Endothelial cell of umbilical vein (primary cell): Measurements from ENCODE around the gene ATP10A. TPM values are rescaled to one million over a fixed set of nuclear protein-coding genes. Genes with fewer than 3 reads are reported as not detected.

Source experiments
- BruUV-seq: library from RNA; stranded (reverse); fragments of 400-500 nt; replicated peaks from 2 replicates; lab custom pipeline; 2021; lab: Mats Ljungman, UMichigan
- CTCF ChIA-PET: fragments of 300-600, 350-600 bp; sonication (Branson Sonifier 250); formaldehyde crosslinking; loops from one replicate; lab custom pipeline; 2021; ENCODE audit warnings: antibody characterized with exemption, inconsistent platforms; lab: Charles Lee
- POLR2A ChIA-PET: fragments of 300-600, 350-600 bp; sonication (Branson Sonifier 250); formaldehyde crosslinking; loops from one replicate; lab custom pipeline; 2021; ENCODE audit warnings: antibody characterized with exemption, inconsistent platforms; lab: Charles Lee
- DNase-seq: peaks from one replicate; pipeline ENCODE4 v3.0.0-alpha.2; 2011; ENCODE audit warnings: low read depth, low spot score
- FAIRE-seq: peaks from 2 replicates; lab custom pipeline; 2011; peaks lifted over from hg19 to GRCh38; lab: Jason Lieb, UNC
- H2AFZ ChIP-seq: 2 replicates; pipeline ENCODE4 v1.6.0; 2012; ENCODE audit warnings: low read depth, low read length, control low read depth, inconsistent platforms
- H3K27ac ChIP-seq: 2 replicates; pipeline ENCODE4 v1.5.1; 2011; ENCODE audit warnings: low read depth, mild to moderate bottlenecking, control low read depth, low read length, moderate library complexity; ENCODE audit not compliant: insufficient read depth
- H3K27me3 ChIP-seq, 2 experiments: 2 replicates each; pipeline versions ENCODE4 v1.6.0 to v1.6.1; 2011; ENCODE audit warnings: low read length in 2 of 2, mixed read lengths in 1 of 2; ENCODE audit not compliant: control insufficient read depth in 2 of 2, insufficient read depth in 2 of 2
- H3K36me3 ChIP-seq, 2 experiments: 2 replicates in 1 of 2; 3 replicates in 1 of 2; pipeline ENCODE4 v1.5.1; 2011; ENCODE audit warnings: low read length in 2 of 2, mild to moderate bottlenecking in 1 of 2, moderate library complexity in 1 of 2; ENCODE audit not compliant: control insufficient read depth in 2 of 2, insufficient read depth in 2 of 2; ENCODE audit errors: extremely low read depth in 1 of 2
- H3K4me1 ChIP-seq: 3 replicates; pipeline ENCODE4 v1.5.1; 2011; ENCODE audit warnings: mild to moderate bottlenecking, low read length; ENCODE audit not compliant: control insufficient read depth, insufficient read depth; ENCODE audit errors: extremely low read depth
- H3K4me2 ChIP-seq: 2 replicates; pipeline ENCODE4 v1.6.1; 2011; ENCODE audit warnings: low read length, control low read depth, mixed read lengths; ENCODE audit not compliant: insufficient read depth
- H3K4me3 ChIP-seq, 3 experiments: fragments of 200-600 bp in 1 of 3; sonication (generic), shearing (Covaris generic) in 1 of 3; replicated peaks in 1 of 3; 2 replicates each; pipeline ENCODE4 v1.5.1; 2011 to 2016; ENCODE audit warnings: control low read depth in 3 of 3, low read length in 3 of 3, mild to moderate bottlenecking in 2 of 3, inconsistent platforms in 1 of 3, low read depth in 1 of 3, moderate library complexity in 1 of 3; ENCODE audit not compliant: insufficient read depth in 1 of 3
- H3K79me2 ChIP-seq: 2 replicates; pipeline ENCODE4 v1.6.0; 2012; ENCODE audit warnings: low read length, inconsistent platforms; ENCODE audit not compliant: control insufficient read depth, insufficient read depth
- H3K9ac ChIP-seq: replicated peaks from 2 replicates; pipeline ENCODE3; 2011; ENCODE audit warnings: low read length, control low read depth; ENCODE audit not compliant: insufficient read depth; ENCODE audit errors: extremely low read depth
- H3K9me1 ChIP-seq: replicated peaks from 3 replicates; pipeline ENCODE4 v1.6.0; 2011; ENCODE audit warnings: mild to moderate bottlenecking, low read length; ENCODE audit not compliant: control insufficient read depth, insufficient read depth; ENCODE audit errors: extremely low read depth
- H3K9me3 ChIP-seq: replicated peaks from 2 replicates; pipeline ENCODE4 v1.5.1; 2012; ENCODE audit warnings: low read length, inconsistent platforms; ENCODE audit not compliant: control insufficient read depth, insufficient read depth
- H4K20me1 ChIP-seq: replicated peaks from 2 replicates; pipeline ENCODE3; 2011; ENCODE audit warnings: mild to moderate bottlenecking, low read length; ENCODE audit not compliant: control insufficient read depth, insufficient read depth; ENCODE audit errors: extremely low read depth
- EZH2 ChIP-seq: IDR thresholded peaks from 2 replicates; pipeline ENCODE4 v1.6.1; 2012; ENCODE audit warnings: borderline replicate concordance, low read depth, mild to moderate bottlenecking, moderate library complexity, low read length, inconsistent platforms; ENCODE audit not compliant: severe bottlenecking
- FOS ChIP-seq: IDR thresholded peaks from 2 replicates; pipeline ENCODE4 v1.6.1; 2011; ENCODE audit warnings: mild to moderate bottlenecking, low read length, moderate library complexity, borderline replicate concordance; ENCODE audit not compliant: insufficient read depth
- GATA2 ChIP-seq: IDR thresholded peaks from 2 replicates; pipeline ENCODE4 v1.7.0; 2011; ENCODE audit warnings: low read depth, mild to moderate bottlenecking, moderate library complexity, mixed read lengths, low read length; ENCODE audit not compliant: insufficient read length, insufficient read depth
- JUN ChIP-seq: IDR thresholded peaks from 2 replicates; pipeline ENCODE4 v1.6.1; 2011; ENCODE audit warnings: borderline replicate concordance, low read depth; ENCODE audit not compliant: insufficient read length, insufficient read depth
- MAX ChIP-seq: IDR thresholded peaks from 2 replicates; pipeline ENCODE4 v1.6.1; 2011; ENCODE audit not compliant: insufficient read depth, insufficient read length
- MYC ChIP-seq: IDR thresholded peaks from one replicate; pipeline ENCODE4 v1.6.1; 2011; ENCODE audit warnings: mild to moderate bottlenecking, low read depth, low read length
- POLR2A ChIP-seq: IDR thresholded peaks from 2 replicates; pipeline ENCODE4 v1.6.1; 2012; ENCODE audit warnings: low read depth, mild to moderate bottlenecking, control low read depth, low read length
- POLR2AphosphoS5 ChIP-seq: IDR thresholded peaks from 2 replicates; pipeline ENCODE4 v1.6.1; 2012; ENCODE audit warnings: low read depth, mild to moderate bottlenecking, control low read depth, low read length, moderate library complexity; ENCODE audit not compliant: insufficient read depth
- dilution Hi-C: fragments of 300-500 bp; cut with MboI; formaldehyde crosslinking; loops from one replicate; pipeline ENCODE4 v1.15.0; 2019; ENCODE audit warnings: low sequenced_read_pairs; ENCODE audit not compliant: extremely low pct_ligation_motif_present
- intact Hi-C: fragments of 100-400 bp; cut with micrococcal nuclease; formaldehyde crosslinking; loops from one replicate; pipeline ENCODE4 v1.10.0; 2022
- polyA plus RNA-seq, 4 experiments: library from polyadenylated mRNA; depleted of rRNA in 3 of 4; stranded (reverse) in 3 of 4; unstranded in 1 of 4; fragments of >200 nt; gene quantifications; 2 replicates each; pipeline versions ENCODE4 v1.2.1 to v1.2.3, GENCODE V29; 2011 to 2012; ENCODE audit warnings: missing spikeins in 1 of 4
- total RNA-seq: library from RNA; stranded (reverse); gene quantifications from 2 replicates; pipeline ENCODE4 v1.2.3, GENCODE V29; 2021
- TF ChIP-seq, protein P1 (sequence below), 2 donors: IDR thresholded peaks; 1 replicate in 1 of 2; 2 replicates in 1 of 2; pipeline ENCODE4 v1.5.1; 2011; ENCODE audit warnings: low read length in 2 of 2, mild to moderate bottlenecking in 2 of 2, moderate library complexity in 2 of 2, control low read depth in 1 of 2, inconsistent platforms in 1 of 2, low read depth in 1 of 2; ENCODE audit not compliant: insufficient read depth in 1 of 2; ENCODE audit errors: extremely low read depth in 1 of 2

Gene ATP10A
- total and polyA plus RNA-seq, 2 donors (not counting 3 experiments of a cell fraction or from before 2014, with no cell fraction given), result not detected

DNA sequence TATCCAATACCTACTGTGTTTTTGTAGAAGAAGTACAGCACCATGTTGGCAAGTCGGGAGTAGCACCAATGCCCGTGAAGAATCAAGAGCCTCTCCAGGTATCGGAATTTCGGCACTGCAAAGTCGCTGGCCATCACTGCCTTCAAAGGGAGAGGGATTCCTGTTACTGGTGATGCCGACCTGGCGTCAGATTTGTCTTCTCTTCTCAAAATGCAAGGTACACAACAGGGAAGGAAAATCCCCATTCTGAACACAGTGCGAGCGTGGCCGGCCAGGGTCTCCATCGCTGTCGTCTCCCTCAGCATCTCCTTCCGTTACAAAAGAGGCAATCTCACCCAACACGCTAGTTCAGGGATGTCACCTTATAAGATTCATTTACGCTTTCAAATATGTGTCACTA is 175.4 kb downstream of the ATP10A start:
- dilution Hi-C loops (no loop called here), intact Hi-C loops (no loop called here)
- H3K9ac ChIP-seq, result no peak overlapping the region
- POLR2A ChIA-PET, result no interaction called here
- H3K4me3 ChIP-seq, result no peak overlapping the region
- H4K20me1 ChIP-seq, result no peaks in the 10 kb centered on the region
- H3K9me3 ChIP-seq, result peaks cover 23% of the 10 kb centered on the region
- H3K36me3 ChIP-seq, result no peaks in the 10 kb centered on the region
- TF ChIP-seq FOS (no peak), POLR2A (no peak), EZH2 (no peak), POLR2AphosphoS5 (no peak), MAX (no peak), MYC (no peak), GATA2 (no peak), JUN (no peak)
- TF ChIP-seq, protein P1, sequence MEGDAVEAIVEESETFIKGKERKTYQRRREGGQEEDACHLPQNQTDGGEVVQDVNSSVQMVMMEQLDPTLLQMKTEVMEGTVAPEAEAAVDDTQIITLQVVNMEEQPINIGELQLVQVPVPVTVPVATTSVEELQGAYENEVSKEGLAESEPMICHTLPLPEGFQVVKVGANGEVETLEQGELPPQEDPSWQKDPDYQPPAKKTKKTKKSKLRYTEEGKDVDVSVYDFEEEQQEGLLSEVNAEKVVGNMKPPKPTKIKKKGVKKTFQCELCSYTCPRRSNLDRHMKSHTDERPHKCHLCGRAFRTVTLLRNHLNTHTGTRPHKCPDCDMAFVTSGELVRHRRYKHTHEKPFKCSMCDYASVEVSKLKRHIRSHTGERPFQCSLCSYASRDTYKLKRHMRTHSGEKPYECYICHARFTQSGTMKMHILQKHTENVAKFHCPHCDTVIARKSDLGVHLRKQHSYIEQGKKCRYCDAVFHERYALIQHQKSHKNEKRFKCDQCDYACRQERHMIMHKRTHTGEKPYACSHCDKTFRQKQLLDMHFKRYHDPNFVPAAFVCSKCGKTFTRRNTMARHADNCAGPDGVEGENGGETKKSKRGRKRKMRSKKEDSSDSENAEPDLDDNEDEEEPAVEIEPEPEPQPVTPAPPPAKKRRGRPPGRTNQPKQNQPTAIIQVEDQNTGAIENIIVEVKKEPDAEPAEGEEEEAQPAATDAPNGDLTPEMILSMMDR (IDR thresholded peaks at IDR 0.05; ENCODE audit: extremely low read depth in 1 of 2, insufficient read depth in 1 of 2, low read depth in 1 of 2, low read length in 2 of 2), result no peak
- DNase-seq, result no peak
- H3K4me2 ChIP-seq, result no peak overlapping the region
- no TSS peak for BruUV-seq
- H3K4me1 ChIP-seq, result no peaks in the 10 kb centered on the region
- H2AFZ ChIP-seq, result no peak overlapping the region
- no peaks in the 10 kb centered on the region for H3K27me3 ChIP-seq
- FAIRE-seq, result no peak
- H3K27ac ChIP-seq, result no peak overlapping the region
- no peaks in the 10 kb centered on the region for H3K9me1 ChIP-seq
- CTCF ChIA-PET, result no interaction called here
- no peaks in the 10 kb centered on the region for H3K79me2 ChIP-seq
